ENCODE measurements around the gene FRMD4A.

DNA sequence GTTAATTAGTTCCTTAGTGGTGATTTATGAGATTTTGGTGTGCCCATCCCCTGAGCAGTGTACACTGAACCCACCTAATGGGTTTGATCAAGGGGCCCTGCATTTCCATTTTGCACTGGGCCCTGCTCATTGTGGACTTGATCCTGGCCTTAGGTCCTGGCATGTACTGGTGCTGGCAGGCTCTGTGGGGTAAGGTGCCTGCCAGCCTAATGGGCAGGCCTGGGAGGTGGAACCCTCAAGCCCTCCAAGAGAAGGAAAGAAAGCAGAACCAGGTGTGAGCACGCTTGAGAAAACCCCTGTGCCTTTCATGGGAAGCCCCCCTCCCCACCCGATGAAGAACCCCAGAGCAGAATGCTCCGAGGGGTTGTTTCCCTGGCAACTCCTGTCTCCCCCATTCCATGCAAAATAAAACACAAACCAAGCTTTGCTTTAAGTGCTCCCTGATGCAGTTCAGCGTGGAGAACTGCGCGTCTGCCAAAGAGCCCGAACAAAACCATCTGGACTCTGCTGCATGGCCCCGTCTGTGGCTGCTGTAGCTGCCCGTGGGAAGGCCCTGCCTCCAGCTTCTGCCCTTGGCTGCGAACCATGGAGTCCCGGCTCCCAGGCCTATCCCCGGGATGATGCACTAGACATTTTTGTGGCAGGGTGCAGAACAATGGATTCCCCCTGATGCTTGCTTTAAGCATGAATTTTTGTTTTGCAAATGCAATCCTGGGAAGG, 620.6 kb downstream of the FRMD4A start:
- TF ChIP-seq, protein P1, sequence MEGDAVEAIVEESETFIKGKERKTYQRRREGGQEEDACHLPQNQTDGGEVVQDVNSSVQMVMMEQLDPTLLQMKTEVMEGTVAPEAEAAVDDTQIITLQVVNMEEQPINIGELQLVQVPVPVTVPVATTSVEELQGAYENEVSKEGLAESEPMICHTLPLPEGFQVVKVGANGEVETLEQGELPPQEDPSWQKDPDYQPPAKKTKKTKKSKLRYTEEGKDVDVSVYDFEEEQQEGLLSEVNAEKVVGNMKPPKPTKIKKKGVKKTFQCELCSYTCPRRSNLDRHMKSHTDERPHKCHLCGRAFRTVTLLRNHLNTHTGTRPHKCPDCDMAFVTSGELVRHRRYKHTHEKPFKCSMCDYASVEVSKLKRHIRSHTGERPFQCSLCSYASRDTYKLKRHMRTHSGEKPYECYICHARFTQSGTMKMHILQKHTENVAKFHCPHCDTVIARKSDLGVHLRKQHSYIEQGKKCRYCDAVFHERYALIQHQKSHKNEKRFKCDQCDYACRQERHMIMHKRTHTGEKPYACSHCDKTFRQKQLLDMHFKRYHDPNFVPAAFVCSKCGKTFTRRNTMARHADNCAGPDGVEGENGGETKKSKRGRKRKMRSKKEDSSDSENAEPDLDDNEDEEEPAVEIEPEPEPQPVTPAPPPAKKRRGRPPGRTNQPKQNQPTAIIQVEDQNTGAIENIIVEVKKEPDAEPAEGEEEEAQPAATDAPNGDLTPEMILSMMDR (IDR thresholded peaks at IDR 0.05) = no peak
- TF ChIP-seq, protein P2, sequence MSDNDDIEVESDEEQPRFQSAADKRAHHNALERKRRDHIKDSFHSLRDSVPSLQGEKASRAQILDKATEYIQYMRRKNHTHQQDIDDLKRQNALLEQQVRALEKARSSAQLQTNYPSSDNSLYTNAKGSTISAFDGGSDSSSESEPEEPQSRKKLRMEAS (IDR thresholded peaks at IDR 0.05; ENCODE audit: low read depth) = no peak
- TF ChIP-seq, protein P3, sequence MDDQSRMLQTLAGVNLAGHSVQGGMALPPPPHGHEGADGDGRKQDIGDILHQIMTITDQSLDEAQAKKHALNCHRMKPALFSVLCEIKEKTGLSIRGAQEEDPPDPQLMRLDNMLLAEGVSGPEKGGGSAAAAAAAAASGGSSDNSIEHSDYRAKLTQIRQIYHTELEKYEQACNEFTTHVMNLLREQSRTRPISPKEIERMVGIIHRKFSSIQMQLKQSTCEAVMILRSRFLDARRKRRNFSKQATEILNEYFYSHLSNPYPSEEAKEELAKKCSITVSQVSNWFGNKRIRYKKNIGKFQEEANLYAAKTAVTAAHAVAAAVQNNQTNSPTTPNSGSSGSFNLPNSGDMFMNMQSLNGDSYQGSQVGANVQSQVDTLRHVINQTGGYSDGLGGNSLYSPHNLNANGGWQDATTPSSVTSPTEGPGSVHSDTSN (IDR thresholded peaks at IDR 0.05) = no peak
- TF ChIP-seq RXRA (IDR thresholded peaks at IDR 0.05; ENCODE audit: borderline replicate concordance, low read depth) (no peak), YY1 (IDR thresholded peaks at IDR 0.05; ENCODE audit: low read depth) (no peak), EP300 (IDR thresholded peaks at IDR 0.05; ENCODE audit: borderline replicate concordance in 1 of 2, low read depth in 1 of 2, low read length in 1 of 2) (no peak), JUND (IDR thresholded peaks at IDR 0.05) (no peak), RCOR1 (IDR thresholded peaks at IDR 0.05; ENCODE audit: low read length) (no peak), TCF12 (IDR thresholded peaks at IDR 0.05) (no peak), SIN3A (IDR thresholded peaks at IDR 0.05; ENCODE audit: borderline replicate concordance, low read depth, low read length) (no peak)
- TF ChIP-seq, protein P4, sequence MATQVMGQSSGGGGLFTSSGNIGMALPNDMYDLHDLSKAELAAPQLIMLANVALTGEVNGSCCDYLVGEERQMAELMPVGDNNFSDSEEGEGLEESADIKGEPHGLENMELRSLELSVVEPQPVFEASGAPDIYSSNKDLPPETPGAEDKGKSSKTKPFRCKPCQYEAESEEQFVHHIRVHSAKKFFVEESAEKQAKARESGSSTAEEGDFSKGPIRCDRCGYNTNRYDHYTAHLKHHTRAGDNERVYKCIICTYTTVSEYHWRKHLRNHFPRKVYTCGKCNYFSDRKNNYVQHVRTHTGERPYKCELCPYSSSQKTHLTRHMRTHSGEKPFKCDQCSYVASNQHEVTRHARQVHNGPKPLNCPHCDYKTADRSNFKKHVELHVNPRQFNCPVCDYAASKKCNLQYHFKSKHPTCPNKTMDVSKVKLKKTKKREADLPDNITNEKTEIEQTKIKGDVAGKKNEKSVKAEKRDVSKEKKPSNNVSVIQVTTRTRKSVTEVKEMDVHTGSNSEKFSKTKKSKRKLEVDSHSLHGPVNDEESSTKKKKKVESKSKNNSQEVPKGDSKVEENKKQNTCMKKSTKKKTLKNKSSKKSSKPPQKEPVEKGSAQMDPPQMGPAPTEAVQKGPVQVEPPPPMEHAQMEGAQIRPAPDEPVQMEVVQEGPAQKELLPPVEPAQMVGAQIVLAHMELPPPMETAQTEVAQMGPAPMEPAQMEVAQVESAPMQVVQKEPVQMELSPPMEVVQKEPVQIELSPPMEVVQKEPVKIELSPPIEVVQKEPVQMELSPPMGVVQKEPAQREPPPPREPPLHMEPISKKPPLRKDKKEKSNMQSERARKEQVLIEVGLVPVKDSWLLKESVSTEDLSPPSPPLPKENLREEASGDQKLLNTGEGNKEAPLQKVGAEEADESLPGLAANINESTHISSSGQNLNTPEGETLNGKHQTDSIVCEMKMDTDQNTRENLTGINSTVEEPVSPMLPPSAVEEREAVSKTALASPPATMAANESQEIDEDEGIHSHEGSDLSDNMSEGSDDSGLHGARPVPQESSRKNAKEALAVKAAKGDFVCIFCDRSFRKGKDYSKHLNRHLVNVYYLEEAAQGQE (IDR thresholded peaks at IDR 0.05; ENCODE audit: low read depth, low read length) = no peak
